ENCODE data around the gene ADNP. TPM values are rescaled to one million over a fixed set of nuclear protein-coding genes. Genes with fewer than 3 reads are reported as not detected.

ADNP gene
- polyA plus RNA-seq, 3 donors = 1.4 to 16.6 (median 3.3) TPM

DNA sequence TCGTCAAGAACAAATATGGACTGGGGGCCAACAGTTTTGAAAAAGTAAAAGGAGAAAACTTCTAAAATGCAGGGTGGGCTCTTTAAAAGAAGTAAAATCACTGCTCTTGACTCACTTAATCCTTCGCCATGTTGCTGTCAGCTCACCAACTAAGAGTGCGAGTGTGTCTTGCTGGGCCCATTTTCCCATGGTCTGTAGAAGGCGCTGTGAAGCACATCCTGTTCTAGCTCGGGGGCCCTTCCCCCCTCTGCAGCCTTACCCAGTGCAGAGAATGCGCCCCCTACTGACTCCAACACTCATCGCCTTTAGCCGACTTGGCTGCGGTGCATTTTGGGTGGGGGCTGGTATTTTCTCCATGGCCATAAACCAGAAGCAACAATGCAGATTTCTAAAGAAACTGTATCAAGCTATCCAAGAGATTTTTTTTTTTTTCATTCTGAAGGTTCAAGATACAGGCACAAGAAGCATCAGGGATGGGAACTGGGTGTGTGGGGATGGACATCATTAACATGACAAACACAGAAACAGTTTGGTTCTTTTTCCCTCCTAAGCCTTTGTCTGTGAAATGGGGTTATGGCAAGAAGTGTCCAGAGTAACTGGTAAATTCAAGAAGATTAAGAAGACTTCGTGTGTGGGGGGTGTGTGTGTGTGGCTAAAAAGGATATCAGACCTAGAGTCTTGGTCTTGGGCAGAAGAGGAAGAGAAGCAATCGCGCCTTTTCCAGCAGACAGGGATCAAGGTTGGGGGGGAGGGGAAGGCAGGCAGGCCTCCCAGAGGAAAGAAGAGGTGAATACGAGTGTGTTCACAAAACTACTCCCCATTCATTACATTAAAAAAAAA is 1.7 kb downstream of the ADNP start:
- WGBS (ENCODE audit: insufficient coverage) = 49% methylated on average over 3 of the region's 13 CpGs
- TF ChIP-seq, protein P1, sequence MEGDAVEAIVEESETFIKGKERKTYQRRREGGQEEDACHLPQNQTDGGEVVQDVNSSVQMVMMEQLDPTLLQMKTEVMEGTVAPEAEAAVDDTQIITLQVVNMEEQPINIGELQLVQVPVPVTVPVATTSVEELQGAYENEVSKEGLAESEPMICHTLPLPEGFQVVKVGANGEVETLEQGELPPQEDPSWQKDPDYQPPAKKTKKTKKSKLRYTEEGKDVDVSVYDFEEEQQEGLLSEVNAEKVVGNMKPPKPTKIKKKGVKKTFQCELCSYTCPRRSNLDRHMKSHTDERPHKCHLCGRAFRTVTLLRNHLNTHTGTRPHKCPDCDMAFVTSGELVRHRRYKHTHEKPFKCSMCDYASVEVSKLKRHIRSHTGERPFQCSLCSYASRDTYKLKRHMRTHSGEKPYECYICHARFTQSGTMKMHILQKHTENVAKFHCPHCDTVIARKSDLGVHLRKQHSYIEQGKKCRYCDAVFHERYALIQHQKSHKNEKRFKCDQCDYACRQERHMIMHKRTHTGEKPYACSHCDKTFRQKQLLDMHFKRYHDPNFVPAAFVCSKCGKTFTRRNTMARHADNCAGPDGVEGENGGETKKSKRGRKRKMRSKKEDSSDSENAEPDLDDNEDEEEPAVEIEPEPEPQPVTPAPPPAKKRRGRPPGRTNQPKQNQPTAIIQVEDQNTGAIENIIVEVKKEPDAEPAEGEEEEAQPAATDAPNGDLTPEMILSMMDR (IDR thresholded peaks at IDR 0.05) = peak; percentile 93

DNA sequence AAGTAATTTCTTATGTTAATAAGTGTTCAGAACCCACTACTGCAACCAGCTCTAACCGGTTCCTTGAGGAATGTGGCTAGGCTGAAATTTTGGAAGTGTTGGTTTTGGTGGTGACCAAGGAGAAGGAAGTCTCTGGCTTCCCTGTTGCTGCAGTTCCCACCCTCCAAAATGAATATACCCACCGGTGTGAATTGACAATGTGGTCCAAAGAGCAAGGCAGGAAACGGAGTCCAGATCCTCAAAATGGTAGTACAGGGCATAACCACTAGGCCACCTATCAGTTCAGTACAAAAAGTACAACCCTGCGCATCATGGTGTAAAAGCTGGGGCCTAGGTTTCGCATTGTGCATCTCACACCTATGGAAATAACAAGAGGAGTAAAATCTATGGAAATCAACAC is 2.8 kb downstream of the ADNP start:
- Histone ChIP-seq H3K36me3 (replicated peaks in 1 of 2; ENCODE audit: control insufficient read depth in 1 of 2, insufficient read depth in 2 of 2, low read length in 2 of 2) (peaks cover 2 to 48% of the 10 kb centered on the region in 2 donors), H3K27ac (ENCODE audit: low read depth in 1 of 2, low read length in 2 of 2) (peak overlapping the region in 1 of 2 donors; percentile 66), H3K9me3 (replicated peaks in 1 of 2; ENCODE audit: control insufficient read depth in 1 of 2, insufficient read depth in 1 of 2, low read length in 2 of 2) (no peaks in the 10 kb centered on the region), H2AFZ (ENCODE audit: insufficient read depth, low read depth, low read length, poor library complexity, severe bottlenecking) (no peak overlapping the region), H3K4me3 (replicated peaks in 1 of 3; ENCODE audit: low read depth in 2 of 3, low read length in 3 of 3) (peak overlapping the region in 1 of 3 experiments; percentile 83), H3K4me1 (ENCODE audit: control insufficient read depth in 1 of 2, insufficient read depth in 2 of 2, low read length in 2 of 2) (peaks cover 23 to 43% of the 10 kb centered on the region in 2 donors), H3K4me2 (replicated peaks; ENCODE audit: extremely low read depth, low read length, poor library complexity, severe bottlenecking) (peak overlapping the region; percentile 79), H3K27me3 (ENCODE audit: control insufficient read depth in 2 of 2, insufficient read depth in 2 of 2, low read length in 2 of 2) (no peaks in the 10 kb centered on the region), H4K20me1 (ENCODE audit: insufficient read depth, low read length) (peaks cover 63% of the 10 kb centered on the region), H3K9ac (ENCODE audit: insufficient read depth, low read length, poor library complexity, severe bottlenecking) (no peak overlapping the region), H3K79me2 (ENCODE audit: insufficient read depth, low read length) (peaks cover 71% of the 10 kb centered on the region)
- intact Hi-C loops (cut with micrococcal nuclease) = loop anchor here (5.0 to 10.0 kb wide), 2 partner anchors 104 to 136 kb away; no protein-coding TSS in a partner anchor
- TF ChIP-seq, protein P1 (IDR thresholded peaks at IDR 0.05) = no peak
- no CpG with 5 or more reads among the region's 5 CpGs for WGBS (ENCODE audit: insufficient coverage)
- no peaks in the 10 kb centered on the region for H3K9me3 Mint-ChIP-seq
- H3K36me3 Mint-ChIP-seq = peaks cover 17 to 39% of the 10 kb centered on the region in 2 donors
- peak in 1 of 3 donors; percentile 7 for DNase-seq
- no peak overlapping the region for H3K4me3 Mint-ChIP-seq
- H3K27ac Mint-ChIP-seq = peak overlapping the region in 4 of 7 donors; percentile 31 to 94 (median 64)
- H3K27me3 Mint-ChIP-seq (ENCODE audit: low read depth in 3 of 3) = no peaks in the 10 kb centered on the region
- H3K4me1 Mint-ChIP-seq = peaks cover 44% of the 10 kb centered on the region

More for the DNA sequence above, 1.7 kb downstream of the ADNP start:
- Mint-ChIP-seq H3K4me3 (peak overlapping the region; percentile 87 to 90), H3K9me3 (no peaks in the 10 kb centered on the region), H3K36me3 (peaks cover 21 to 43% of the 10 kb centered on the region in 2 donors), H3K4me1 (peaks cover 44% of the 10 kb centered on the region), H3K27ac (peak overlapping the region; percentile 84 to 96 (median 92)), H3K27me3 (ENCODE audit: low read depth in 3 of 3) (no peaks in the 10 kb centered on the region)
- Histone ChIP-seq H3K4me2 (replicated peaks; ENCODE audit: extremely low read depth, low read length, poor library complexity, severe bottlenecking) (peak overlapping the region; percentile 79), H3K79me2 (ENCODE audit: insufficient read depth, low read length) (peaks cover 61% of the 10 kb centered on the region), H3K9me3 (replicated peaks in 1 of 2; ENCODE audit: control insufficient read depth in 1 of 2, insufficient read depth in 1 of 2, low read length in 2 of 2) (no peaks in the 10 kb centered on the region), H3K27me3 (ENCODE audit: control insufficient read depth in 2 of 2, insufficient read depth in 2 of 2, low read length in 2 of 2) (no peaks in the 10 kb centered on the region), H4K20me1 (ENCODE audit: insufficient read depth, low read length) (peaks cover 53% of the 10 kb centered on the region), H3K27ac (ENCODE audit: low read depth in 1 of 2, low read length in 2 of 2) (peak overlapping the region; percentile 3 to 66), H3K9ac (ENCODE audit: insufficient read depth, low read length, poor library complexity, severe bottlenecking) (peak overlapping the region; percentile 47), H2AFZ (ENCODE audit: insufficient read depth, low read depth, low read length, poor library complexity, severe bottlenecking) (peak overlapping the region; percentile 22), H3K4me3 (replicated peaks in 1 of 3; ENCODE audit: low read depth in 2 of 3, low read length in 3 of 3) (peak overlapping the region; percentile 65 to 95 (median 83)), H3K4me1 (ENCODE audit: control insufficient read depth in 1 of 2, insufficient read depth in 2 of 2, low read length in 2 of 2) (peaks cover 23 to 43% of the 10 kb centered on the region in 2 donors), H3K36me3 (replicated peaks in 1 of 2; ENCODE audit: control insufficient read depth in 1 of 2, insufficient read depth in 2 of 2, low read length in 2 of 2) (peaks cover 10 to 48% of the 10 kb centered on the region in 2 donors)
- DNase-seq = peak; percentile 84 to 91 (median 91)
- intact Hi-C loops (cut with micrococcal nuclease) = loop anchor here (5.0 to 10.0 kb wide), 3 partner anchors 105 to 137 kb away; partner anchors contain the start of gene BCAS4 (in 1 of the 2)
